IMR-90 (cell line): ENCODE results near the gene PPM1D. TPM values are rescaled to one million over a fixed set of nuclear protein-coding genes. Genes with fewer than 3 reads are reported as not detected.

ENCODE experiments used
- ATAC-seq: fragments of 200-7000 bp; cut with Tn5 transposase; 2 replicates; pipeline ENCODE4 v1.9.1; 2020; ENCODE audit warnings: low read depth, mild to moderate bottlenecking, moderate library complexity
- BruUV-seq: library from RNA; stranded (reverse); fragments of 400-500 nt; replicated peaks from 2 replicates; lab custom pipeline; 2021; lab: Mats Ljungman, UMichigan
- CTCF ChIA-PET: fragments of 300-600 bp; formaldehyde crosslinking; extraction: SDS; loops from one replicate; lab custom pipeline; 2021; ENCODE audit warnings: antibody characterized with exemption; lab: Yijun Ruan, JAX
- POLR2A ChIA-PET: fragments of 300-600 bp; sonication (Branson Sonifier 250); formaldehyde crosslinking; loops from one replicate; lab custom pipeline; 2022; ENCODE audit warnings: antibody characterized with exemption; ENCODE audit not compliant: unreplicated experiment; lab: Charles Lee
- DNase-seq: peaks from one replicate; pipeline ENCODE4 v3.0.0; 2013
- H2AFZ ChIP-seq: replicated peaks from 2 replicates; pipeline ENCODE3; 2013; ENCODE audit warnings: low read length, mild to moderate bottlenecking; ENCODE audit not compliant: poor library complexity
- H2AK5ac ChIP-seq: 2 replicates; pipeline ENCODE4 v1.6.1; 2013; ENCODE audit warnings: low read depth, low read length, inconsistent platforms
- H2AK9ac ChIP-seq: replicated peaks from 2 replicates; pipeline ENCODE3; 2013; ENCODE audit warnings: mild to moderate bottlenecking, low read depth, low read length, moderate library complexity; ENCODE audit not compliant: poor library complexity
- H2BK120ac ChIP-seq: 2 replicates; pipeline ENCODE4 v1.6.1; 2013; ENCODE audit warnings: low read depth, low read length, inconsistent platforms
- H2BK15ac ChIP-seq: 3 replicates; pipeline ENCODE4 v1.6.1; 2013; ENCODE audit warnings: low read depth, low read length, inconsistent platforms
- H2BK20ac ChIP-seq: 2 replicates; pipeline ENCODE4 v1.6.1; 2013; ENCODE audit warnings: low read depth, mild to moderate bottlenecking, inconsistent platforms, low read length, moderate library complexity
- H2BK5ac ChIP-seq: 2 replicates; pipeline ENCODE4 v1.6.1; 2013; ENCODE audit warnings: mild to moderate bottlenecking, low read depth, low read length, inconsistent platforms; ENCODE audit not compliant: poor library complexity, severe bottlenecking
- H3K14ac ChIP-seq: replicated peaks from 2 replicates; pipeline ENCODE4 v1.6.1; 2013; ENCODE audit warnings: low read depth, low read length, inconsistent platforms
- H3K18ac ChIP-seq: 2 replicates; pipeline ENCODE4 v1.6.1; 2013; ENCODE audit warnings: low read depth, low read length, control low read depth
- H3K23ac ChIP-seq: 2 replicates; pipeline ENCODE4 v1.6.1; 2013; ENCODE audit warnings: low read depth, low read length, inconsistent platforms
- H3K27ac ChIP-seq: 2 replicates; pipeline ENCODE4 v1.5.1; 2013; ENCODE audit warnings: mild to moderate bottlenecking, control low read depth, low read length; ENCODE audit not compliant: insufficient read depth
- H3K27me3 ChIP-seq: 2 replicates; pipeline ENCODE4 v1.6.1; 2013; ENCODE audit warnings: low read length; ENCODE audit not compliant: control insufficient read depth, insufficient read depth
- H3K36me3 ChIP-seq: 2 replicates; pipeline ENCODE4 v1.6.1; 2013; ENCODE audit warnings: low read length, mixed read lengths; ENCODE audit not compliant: control insufficient read depth, insufficient read depth
- H3K4ac ChIP-seq: 2 replicates; pipeline ENCODE4 v1.6.1; 2013; ENCODE audit warnings: low read depth, low read length, inconsistent platforms
- H3K4me1 ChIP-seq: 2 replicates; pipeline ENCODE4 v1.6.1; 2013; ENCODE audit warnings: low read length, mixed read lengths; ENCODE audit not compliant: control insufficient read depth, insufficient read depth
- H3K4me2 ChIP-seq: 2 replicates; pipeline ENCODE4 v1.6.1; 2013; ENCODE audit warnings: low read depth, mild to moderate bottlenecking, control low read depth, low read length, moderate library complexity
- H3K4me3 ChIP-seq: 2 replicates; pipeline ENCODE4 v1.5.1; 2013; ENCODE audit warnings: low read depth, mild to moderate bottlenecking, control low read depth, low read length, moderate library complexity; ENCODE audit not compliant: insufficient read depth
- H3K56ac ChIP-seq: 2 replicates; pipeline ENCODE4 v1.6.1; 2013; ENCODE audit warnings: low read length, inconsistent platforms; ENCODE audit not compliant: insufficient read depth; ENCODE audit errors: extremely low read depth
- H3K79me1 ChIP-seq, 2 experiments: 2 replicates each; pipeline ENCODE4 v1.6.1; 2013; ENCODE audit warnings: low read length in 2 of 2, inconsistent platforms in 1 of 2, low read depth in 1 of 2
- H3K9ac ChIP-seq: 2 replicates; pipeline ENCODE4 v1.6.1; 2013; ENCODE audit warnings: low read depth, low read length, control low read depth
- H3K9me1 ChIP-seq: 2 replicates; pipeline ENCODE4 v1.6.1; 2013; ENCODE audit warnings: low read length, inconsistent platforms; ENCODE audit not compliant: insufficient read depth
- H3K9me3 ChIP-seq: 2 replicates; pipeline ENCODE4 v1.6.1; 2013; ENCODE audit warnings: low read length; ENCODE audit not compliant: control insufficient read depth, insufficient read depth
- H4K20me1 ChIP-seq: 2 replicates; pipeline ENCODE4 v1.6.1; 2013; ENCODE audit warnings: low read length, inconsistent platforms; ENCODE audit not compliant: insufficient read depth
- H4K5ac ChIP-seq: 2 replicates; pipeline ENCODE4 v1.6.1; 2013; ENCODE audit warnings: mild to moderate bottlenecking, low read depth, low read length, control low read depth
- H4K8ac ChIP-seq, 2 experiments: 2 replicates each; pipeline ENCODE4 v1.6.1; 2013; ENCODE audit warnings: low read depth in 2 of 2, low read length in 2 of 2, control low read depth in 1 of 2, inconsistent platforms in 1 of 2
- H4K91ac ChIP-seq: 2 replicates; pipeline ENCODE4 v1.6.1; 2013; ENCODE audit warnings: low read depth, low read length, inconsistent platforms; ENCODE audit not compliant: insufficient read depth
- MXI1 ChIP-seq: IDR thresholded peaks from 2 replicates; pipeline ENCODE4 v1.6.1; 2012; ENCODE audit warnings: low read depth, mild to moderate bottlenecking, low read length, moderate library complexity, borderline replicate concordance
- NFE2L2 ChIP-seq: fragments of 150-350 bp; IDR thresholded peaks from 2 replicates; pipeline ENCODE4 v1.6.1; 2016; ENCODE audit warnings: low read depth, mild to moderate bottlenecking, low read length
- POLR2A ChIP-seq: IDR thresholded peaks from 2 replicates; pipeline ENCODE4 v1.6.1; 2012; ENCODE audit warnings: mild to moderate bottlenecking, low read depth, low read length
- RAD21 ChIP-seq: IDR thresholded peaks from 2 replicates; pipeline ENCODE4 v1.6.1; 2012; ENCODE audit warnings: low read length, improper control_type of control experiment
- RCOR1 ChIP-seq: IDR thresholded peaks from 2 replicates; pipeline ENCODE4 v1.6.1; 2012; ENCODE audit warnings: mild to moderate bottlenecking, low read length, improper control_type of control experiment; ENCODE audit not compliant: insufficient replicate concordance
- RFX5 ChIP-seq: IDR thresholded peaks from 2 replicates; pipeline ENCODE4 v1.8.0; 2012; ENCODE audit warnings: low read depth, mild to moderate bottlenecking, low read length, moderate library complexity
- SMC3 ChIP-seq: fragments of 150-350 bp; IDR thresholded peaks from 2 replicates; pipeline ENCODE4 v1.6.1; 2016; ENCODE audit warnings: low read depth, mild to moderate bottlenecking, antibody characterized with exemption, low read length, moderate library complexity
- WGBS, 2 experiments: methylation state at CpG; one replicate each; pipeline versions ENCODE4 v1.1.5 to v1.1.7; 2013; ENCODE audit warnings: missing lambda C conversion rate in 2 of 2; ENCODE audit not compliant: insufficient read length in 1 of 2; ENCODE audit errors: extremely low coverage in 2 of 2; 5-methylcytosine and 5-hydroxymethylcytosine counted together
- dilution Hi-C: fragments of 300-500 bp; cut with HindIII; formaldehyde crosslinking; loops from one replicate; pipeline ENCODE4 v1.14.3; 2018; ENCODE audit warnings: low sequenced_read_pairs; ENCODE audit not compliant: unreplicated experiment
- in situ Hi-C: fragments of 300-500 bp; cut with MboI; formaldehyde crosslinking; loops from 3 replicates; pipeline ENCODE4 v1.14.3; 2019; ENCODE audit warnings: low sequenced_read_pairs, inconsistent platforms, mixed read lengths
- intact Hi-C: fragments of 100-400 bp; cut with micrococcal nuclease; formaldehyde crosslinking; loops from 2 replicates; pipeline ENCODE4 v1.10.0; 2022
- polyA plus RNA-seq, 3 experiments: library from polyadenylated mRNA; depleted of rRNA; stranded (reverse); fragments of >200 nt; gene quantifications; 2 replicates each; pipeline ENCODE4 v1.2.3, GENCODE V29; 2012; ENCODE audit warnings: low replicate concordance in 1 of 3
- total RNA-seq: library from RNA; depleted of rRNA; stranded (reverse); fragments of >200 nt; gene quantifications from 2 replicates; pipeline ENCODE4 v1.2.3, GENCODE V29; 2012
- TF ChIP-seq, protein P1 (sequence below): conservative IDR thresholded peaks from 2 replicates; pipeline ENCODE4 v1.5.1; 2012; ENCODE audit warnings: mild to moderate bottlenecking, low read depth, low read length, improper control_type of control experiment
- TF ChIP-seq, protein P2 (sequence below): fragments of 150-350 bp; IDR thresholded peaks from 2 replicates; pipeline ENCODE4 v1.6.1; 2017; ENCODE audit warnings: mild to moderate bottlenecking, antibody characterized with exemption, low read length, low read depth

Gene PPM1D
- total and polyA plus RNA-seq, 2 of the 4 experiments (the other 2 are of a cell fraction) = 5.5 to 16.1 TPM

DNA sequence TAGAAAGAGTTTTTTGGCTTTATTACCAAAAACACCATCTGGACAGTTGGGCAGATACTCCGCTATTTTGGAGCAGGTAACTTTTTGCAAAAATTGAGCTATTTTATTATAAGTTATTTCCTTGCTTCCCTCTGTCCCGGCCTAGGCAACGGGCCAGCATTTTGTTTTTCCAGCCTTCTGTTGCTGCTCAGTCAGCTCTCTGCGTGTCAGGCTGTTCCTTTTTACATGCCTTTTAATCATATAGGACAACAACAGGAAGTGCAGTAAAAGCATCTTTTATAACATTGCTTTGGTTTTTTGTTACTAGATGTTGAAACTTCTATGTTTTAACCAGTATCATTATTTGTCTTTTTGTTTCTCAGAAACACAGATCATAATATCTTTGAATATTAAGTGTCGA is 30.4 kb downstream of the PPM1D start:
- no peak overlapping the region for H4K5ac ChIP-seq
- no peak overlapping the region for H2BK120ac ChIP-seq
- peaks cover 11% of the 10 kb centered on the region for H3K36me3 ChIP-seq
- H3K9me1 ChIP-seq = peaks cover 10% of the 10 kb centered on the region; the same call in 1 of the 2 replicates
- dilution Hi-C loops (no loop called here), intact Hi-C loops (loop anchor here (10.0 kb wide), 1 partner anchor 486 kb away; the partner anchor contains the start of gene CA4), in situ Hi-C loops (loop anchor here (10.0 to 25.0 kb wide), 2 partner anchors 106 to 493 kb away; partner anchors contain the start of genes APPBP2 and CA4)
- no peak for ATAC-seq
- no peak overlapping the region for H4K8ac ChIP-seq
- H4K91ac ChIP-seq = no peak overlapping the region
- H2BK20ac ChIP-seq = no peak overlapping the region
- POLR2A ChIA-PET = no interaction called here
- H2BK15ac ChIP-seq = no peak overlapping the region
- no peak overlapping the region for H3K9ac ChIP-seq
- no peak overlapping the region for H3K4me2 ChIP-seq
- peaks cover 25 to 63% of the 10 kb centered on the region in 2 experiments for H3K79me1 ChIP-seq
- TF ChIP-seq, protein P1, sequence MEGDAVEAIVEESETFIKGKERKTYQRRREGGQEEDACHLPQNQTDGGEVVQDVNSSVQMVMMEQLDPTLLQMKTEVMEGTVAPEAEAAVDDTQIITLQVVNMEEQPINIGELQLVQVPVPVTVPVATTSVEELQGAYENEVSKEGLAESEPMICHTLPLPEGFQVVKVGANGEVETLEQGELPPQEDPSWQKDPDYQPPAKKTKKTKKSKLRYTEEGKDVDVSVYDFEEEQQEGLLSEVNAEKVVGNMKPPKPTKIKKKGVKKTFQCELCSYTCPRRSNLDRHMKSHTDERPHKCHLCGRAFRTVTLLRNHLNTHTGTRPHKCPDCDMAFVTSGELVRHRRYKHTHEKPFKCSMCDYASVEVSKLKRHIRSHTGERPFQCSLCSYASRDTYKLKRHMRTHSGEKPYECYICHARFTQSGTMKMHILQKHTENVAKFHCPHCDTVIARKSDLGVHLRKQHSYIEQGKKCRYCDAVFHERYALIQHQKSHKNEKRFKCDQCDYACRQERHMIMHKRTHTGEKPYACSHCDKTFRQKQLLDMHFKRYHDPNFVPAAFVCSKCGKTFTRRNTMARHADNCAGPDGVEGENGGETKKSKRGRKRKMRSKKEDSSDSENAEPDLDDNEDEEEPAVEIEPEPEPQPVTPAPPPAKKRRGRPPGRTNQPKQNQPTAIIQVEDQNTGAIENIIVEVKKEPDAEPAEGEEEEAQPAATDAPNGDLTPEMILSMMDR = no peak
- TF ChIP-seq MXI1 (no peak), SMC3 (no peak), NFE2L2 (no peak), RAD21 (no peak), RCOR1 (no peak), POLR2A (no peak), RFX5 (no peak)
- TF ChIP-seq, protein P2, sequence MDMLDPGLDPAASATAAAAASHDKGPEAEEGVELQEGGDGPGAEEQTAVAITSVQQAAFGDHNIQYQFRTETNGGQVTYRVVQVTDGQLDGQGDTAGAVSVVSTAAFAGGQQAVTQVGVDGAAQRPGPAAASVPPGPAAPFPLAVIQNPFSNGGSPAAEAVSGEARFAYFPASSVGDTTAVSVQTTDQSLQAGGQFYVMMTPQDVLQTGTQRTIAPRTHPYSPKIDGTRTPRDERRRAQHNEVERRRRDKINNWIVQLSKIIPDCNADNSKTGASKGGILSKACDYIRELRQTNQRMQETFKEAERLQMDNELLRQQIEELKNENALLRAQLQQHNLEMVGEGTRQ = no peak
- no peak overlapping the region for H2AFZ ChIP-seq
- BruUV-seq = no TSS peak
- no peak overlapping the region for H3K14ac ChIP-seq
- H2AK9ac ChIP-seq = no peak overlapping the region
- no peak overlapping the region for H2BK5ac ChIP-seq
- no peak overlapping the region for H2AK5ac ChIP-seq
- H4K20me1 ChIP-seq = peaks cover 5% of the 10 kb centered on the region; the same call in 1 of the 2 replicates
- no peak overlapping the region for H3K27ac ChIP-seq
- WGBS, 2 experiments = no CpG with 5 or more reads among the region's 5 CpGs
- no peak overlapping the region for H3K4ac ChIP-seq
- peaks cover 4% of the 10 kb centered on the region for H3K4me1 ChIP-seq
- no peak overlapping the region for H3K18ac ChIP-seq
- H3K4me3 ChIP-seq = no peak overlapping the region
- no peak overlapping the region for H3K56ac ChIP-seq
- no peak for DNase-seq
- H3K27me3 ChIP-seq = no peaks in the 10 kb centered on the region
- no peak overlapping the region for H3K23ac ChIP-seq
- CTCF ChIA-PET = no interaction called here
- H3K9me3 ChIP-seq = no peaks in the 10 kb centered on the region
